Thyroid gland (tissue), 4 donors: ENCODE results near the gene ELP2. TPM values are rescaled to one million over a fixed set of nuclear protein-coding genes. Genes with fewer than 3 reads are reported as not detected.

ENCODE experiments used
- DNase-seq, 2 donors: peaks; one replicate each; pipeline ENCODE4 v3.0.0-alpha.2; 2019
- H3K27ac ChIP-seq, 3 donors: fragments of 200-600 bp; sonication (generic); 1 replicate in 2 of 3; 2 replicates in 1 of 3; pipeline ENCODE4 v1.5.1; 2016 to 2019; ENCODE audit warnings: mild to moderate bottlenecking in 1 of 3, moderate library complexity in 1 of 3
- H3K27me3 ChIP-seq: fragments of 200-600 bp; sonication (generic); one replicate; pipeline ENCODE4 v1.5.1; 2019
- H3K36me3 ChIP-seq, 2 donors: fragments of 200-600 bp; sonication (generic); one replicate each; pipeline ENCODE4 v1.5.1; 2016 to 2019
- H3K4me1 ChIP-seq, 2 donors: fragments of 200-600 bp; sonication (generic); one replicate each; pipeline ENCODE4 v1.5.1; 2017 to 2019
- H3K4me3 ChIP-seq, 3 donors: fragments of 200-600 bp; sonication (generic); replicated peaks in 1 of 3; 1 replicate in 2 of 3; 2 replicates in 1 of 3; pipeline ENCODE4 v1.5.1; 2016; ENCODE audit warnings: mild to moderate bottlenecking in 1 of 3
- H3K9me3 ChIP-seq: fragments of 200-600 bp; sonication (generic); one replicate; pipeline ENCODE4 v1.5.1; 2017
- POLR2A ChIP-seq, 2 donors: fragments of 450-650 bp; IDR thresholded peaks; one replicate each; pipeline ENCODE4 v1.6.1; 2017; ENCODE audit warnings: antibody characterized with exemption in 2 of 2, mild to moderate bottlenecking in 2 of 2, moderate library complexity in 1 of 2
- WGBS, 2 donors: methylation state at CpG; one replicate each; pipeline ENCODE4 v1.1.5; 2017; 5-methylcytosine and 5-hydroxymethylcytosine counted together
- intact Hi-C: fragments of 100-400 bp; cut with DNase I; formaldehyde crosslinking; loops from one replicate; pipeline ENCODE4 v1.15.1; 2023
- total RNA-seq, 4 donors: library from RNA; depleted of rRNA; stranded (reverse); fragments of >200 nt; gene quantifications; one replicate each; pipeline ENCODE4 v1.2.3, GENCODE V29; 2016
- TF ChIP-seq, protein P1 (sequence below), 6 experiments: fragments of 200-600 bp in 3 of 6; fragments of 450-650 bp in 3 of 6; sonication (generic) in 3 of 6; IDR thresholded peaks; one replicate each; pipeline ENCODE4 v1.5.1; 2016 to 2019; ENCODE audit warnings: antibody characterized with exemption in 6 of 6, mild to moderate bottlenecking in 2 of 6, inconsistent platforms in 1 of 6, moderate library complexity in 1 of 6

Gene ELP2
- total RNA-seq, 4 donors from 2014 or later = 50.5 to 93.2 (median 61.4) TPM

GRCh38 chr18:36185901-36186460, 56.3 kb downstream of the ELP2 start:
- intact Hi-C loops = no loop called here
- peak overlapping the region in 1 of 3 donors; percentile 54 for H3K4me3 ChIP-seq
- TF ChIP-seq POLR2A (IDR thresholded peaks at IDR 0.05) = no peak
- TF ChIP-seq, protein P1, sequence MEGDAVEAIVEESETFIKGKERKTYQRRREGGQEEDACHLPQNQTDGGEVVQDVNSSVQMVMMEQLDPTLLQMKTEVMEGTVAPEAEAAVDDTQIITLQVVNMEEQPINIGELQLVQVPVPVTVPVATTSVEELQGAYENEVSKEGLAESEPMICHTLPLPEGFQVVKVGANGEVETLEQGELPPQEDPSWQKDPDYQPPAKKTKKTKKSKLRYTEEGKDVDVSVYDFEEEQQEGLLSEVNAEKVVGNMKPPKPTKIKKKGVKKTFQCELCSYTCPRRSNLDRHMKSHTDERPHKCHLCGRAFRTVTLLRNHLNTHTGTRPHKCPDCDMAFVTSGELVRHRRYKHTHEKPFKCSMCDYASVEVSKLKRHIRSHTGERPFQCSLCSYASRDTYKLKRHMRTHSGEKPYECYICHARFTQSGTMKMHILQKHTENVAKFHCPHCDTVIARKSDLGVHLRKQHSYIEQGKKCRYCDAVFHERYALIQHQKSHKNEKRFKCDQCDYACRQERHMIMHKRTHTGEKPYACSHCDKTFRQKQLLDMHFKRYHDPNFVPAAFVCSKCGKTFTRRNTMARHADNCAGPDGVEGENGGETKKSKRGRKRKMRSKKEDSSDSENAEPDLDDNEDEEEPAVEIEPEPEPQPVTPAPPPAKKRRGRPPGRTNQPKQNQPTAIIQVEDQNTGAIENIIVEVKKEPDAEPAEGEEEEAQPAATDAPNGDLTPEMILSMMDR (IDR thresholded peaks at IDR 0.05) = no peak
- no peaks in the 10 kb centered on the region for H3K27me3 ChIP-seq
- H3K9me3 ChIP-seq = no peaks in the 10 kb centered on the region
- peaks cover 4 to 5% of the 10 kb centered on the region in 2 donors for H3K4me1 ChIP-seq
- no peak for DNase-seq
- H3K27ac ChIP-seq = no peak overlapping the region
- WGBS, 2 donors = 79 to 87% methylated on average over 16 to 17 of the region's 18 CpGs
- no peaks in the 10 kb centered on the region for H3K36me3 ChIP-seq

DNA sequence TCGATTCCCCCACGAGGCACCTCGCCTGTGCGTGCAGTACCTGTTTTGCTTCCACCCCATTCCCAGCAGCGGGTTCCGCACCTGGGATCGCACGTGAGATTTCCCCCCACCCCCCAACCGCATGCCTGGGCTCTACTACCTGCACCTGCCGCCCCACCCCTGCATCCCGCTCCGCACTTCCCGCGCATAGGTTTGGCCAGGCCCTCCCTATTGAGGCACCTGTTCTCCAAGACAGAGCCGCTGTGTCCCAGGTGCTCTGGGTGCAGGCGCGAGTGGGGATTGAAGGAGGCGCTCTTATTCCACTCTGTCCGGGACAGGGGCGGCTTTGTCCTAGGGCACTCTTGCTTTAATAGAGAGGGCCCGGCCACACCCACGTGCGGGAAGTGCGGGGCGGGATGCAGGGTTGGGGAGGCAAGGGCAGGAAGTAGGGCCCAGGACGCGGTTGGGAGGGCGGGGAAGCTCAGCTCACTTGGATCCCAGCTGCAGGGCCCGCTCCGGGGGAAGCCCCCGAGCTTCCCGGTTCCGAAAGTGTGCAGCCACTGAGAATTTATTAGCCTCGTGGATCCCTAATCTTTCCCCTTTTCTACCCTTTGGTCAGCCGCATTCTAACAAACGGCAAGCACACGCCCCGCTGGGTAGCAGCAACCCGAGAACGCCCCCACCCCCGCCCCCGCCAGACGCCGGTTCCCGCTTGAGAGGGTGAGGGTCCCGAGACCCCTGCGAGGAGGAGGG, 56.9 kb downstream of the ELP2 start:
- WGBS, 2 donors = 10 to 15% methylated on average over 29 to 39 of the region's 47 CpGs
- DNase-seq = peak; percentile 33 to 38
- Histone ChIP-seq H3K27ac (no peak overlapping the region), H3K27me3 (no peaks in the 10 kb centered on the region), H3K9me3 (no peaks in the 10 kb centered on the region), H3K4me3 (peak overlapping the region; percentile 39 to 70 (median 54)), H3K4me1 (peaks cover 4 to 5% of the 10 kb centered on the region in 2 donors), H3K36me3 (no peaks in the 10 kb centered on the region)
- TF ChIP-seq, protein P1 (IDR thresholded peaks at IDR 0.05) = no peak
- intact Hi-C loops = no loop called here

- peak in 1 of 2 donors; percentile 55 for TF ChIP-seq POLR2A (IDR thresholded peaks at IDR 0.05)
- TF ChIP-seq, protein P1 (IDR thresholded peaks at IDR 0.05) = no peak
- H3K36me3 ChIP-seq = no peaks in the 10 kb centered on the region
- peak; percentile 82 to 85 for DNase-seq
- no peaks in the 10 kb centered on the region for H3K27me3 ChIP-seq
- H3K27ac ChIP-seq = no peak within 1 kb of the TSS
- peak within 1 kb of the TSS; percentile 39 to 70 (median 54) for H3K4me3 ChIP-seq
- no peaks in the 10 kb centered on the region for H3K9me3 ChIP-seq
- WGBS, 2 donors = 0 to 2% methylated on average over 12 to 13 of the region's 66 CpGs
- peaks cover 4 to 5% of the 10 kb centered on the region in 2 donors for H3K4me1 ChIP-seq
- intact Hi-C loops = no loop called here
These were observed 57.6 kb downstream of the ELP2 start, which contains the start of gene MOCOS for GRCh38 chr18:36187193-36187825. Gene MOCOS, plus strand, starts transcription at chr18:36187497. Its CDS starts 43 bp downstream, at chr18:36187540.

GRCh38 chr18:36187826-36188721, 58.4 kb downstream of the ELP2 start:
- H3K4me3 ChIP-seq = peak overlapping the region; percentile 39 to 70 (median 54)
- H3K27ac ChIP-seq = no peak overlapping the region
- no peaks in the 10 kb centered on the region for H3K36me3 ChIP-seq
- no peaks in the 10 kb centered on the region for H3K27me3 ChIP-seq
- no peaks in the 10 kb centered on the region for H3K9me3 ChIP-seq
- TF ChIP-seq POLR2A (IDR thresholded peaks at IDR 0.05) = no peak
- TF ChIP-seq, protein P1 (IDR thresholded peaks at IDR 0.05) = no peak
- WGBS, 2 donors = 34 to 56% methylated on average over 28 to 34 of the region's 43 CpGs
- DNase-seq = no peak
- peaks cover 4 to 5% of the 10 kb centered on the region in 2 donors for H3K4me1 ChIP-seq
- intact Hi-C loops = no loop called here
